Retinal pigment epithelial cell (primary cell): ENCODE data around the gene STAP2.
"Not testable (repeated sequence)": the region's sequence is repeated elsewhere in the genome, so short reads cannot be mapped to it uniquely, and the experiment has no call there.

Experiments
- DNase-seq: peaks from one replicate; pipeline ENCODE4 v3.0.0-alpha.2; 2010; ENCODE audit warnings: low read depth
- H3K4me3 ChIP-seq: 2 replicates; pipeline ENCODE4 v1.5.1; 2011; ENCODE audit warnings: mild to moderate bottlenecking, low read length, control low read depth, moderate library complexity
- CTCF ChIP-seq: conservative IDR thresholded peaks from 2 replicates; pipeline ENCODE4 v1.5.1; 2011; ENCODE audit warnings: low read depth, low read length, control low read depth, inconsistent platforms

Gene STAP2

GRCh38 chr19:4288091-4288777 is 50.4 kb downstream of the STAP2 start:
- no peak for DNase-seq
- TF ChIP-seq CTCF = no peak
- no peak overlapping the region for H3K4me3 ChIP-seq

- H3K4me3 ChIP-seq, DNase-seq: not testable (repeated sequence)
Measured at GRCh38 chr19:4286141-4286540, 52.5 kb downstream of the STAP2 start.

GRCh38 chr19:4284974-4285373 is 53.7 kb downstream of the STAP2 start:
- H3K4me3 ChIP-seq = no peak overlapping the region
- no peak for TF ChIP-seq CTCF
- DNase-seq = no peak

GRCh38 chr19:4284176-4284958 is 54.3 kb downstream of the STAP2 start:
- H3K4me3 ChIP-seq = no peak overlapping the region
- no peak for TF ChIP-seq CTCF
- no peak for DNase-seq

GRCh38 chr19:4279530-4280422 is 58.9 kb downstream of the STAP2 start:
- no peak for DNase-seq
- TF ChIP-seq CTCF = no peak
- no peak overlapping the region for H3K4me3 ChIP-seq

GRCh38 chr19:4279267-4279529 is 59.4 kb downstream of the STAP2 start:
- no peak for DNase-seq
- TF ChIP-seq CTCF = no peak
- no peak overlapping the region for H3K4me3 ChIP-seq

- TF ChIP-seq CTCF = no peak
- DNase-seq = no peak
- no peak within 1 kb of the TSS for H3K4me3 ChIP-seq
Measured at GRCh38 chr19:4278419-4279266, 60.0 kb downstream of the STAP2 start, which contains the start of gene SHD. Gene SHD, plus strand, starts transcription at chr19:4279266. Its CDS starts 798 bp downstream, at chr19:4280064.
